ENCODE data around the gene NNAT. TPM values are rescaled to one million over a fixed set of nuclear protein-coding genes. Genes with fewer than 3 reads are reported as not detected.

NNAT gene
- total RNA-seq, 8 experiments from 2014 or later = 2.5 to 478 (median 9.1) TPM

GRCh38 chr20:37520419-37520955 is 563 bp upstream of the NNAT start:
- WGBS, 10 experiments = 0 to 100% (median 91%) methylated on average over 1 to 20 of the region's 24 CpGs; no CpG with 5 or more reads in 3 of the 10 experiments

DNA sequence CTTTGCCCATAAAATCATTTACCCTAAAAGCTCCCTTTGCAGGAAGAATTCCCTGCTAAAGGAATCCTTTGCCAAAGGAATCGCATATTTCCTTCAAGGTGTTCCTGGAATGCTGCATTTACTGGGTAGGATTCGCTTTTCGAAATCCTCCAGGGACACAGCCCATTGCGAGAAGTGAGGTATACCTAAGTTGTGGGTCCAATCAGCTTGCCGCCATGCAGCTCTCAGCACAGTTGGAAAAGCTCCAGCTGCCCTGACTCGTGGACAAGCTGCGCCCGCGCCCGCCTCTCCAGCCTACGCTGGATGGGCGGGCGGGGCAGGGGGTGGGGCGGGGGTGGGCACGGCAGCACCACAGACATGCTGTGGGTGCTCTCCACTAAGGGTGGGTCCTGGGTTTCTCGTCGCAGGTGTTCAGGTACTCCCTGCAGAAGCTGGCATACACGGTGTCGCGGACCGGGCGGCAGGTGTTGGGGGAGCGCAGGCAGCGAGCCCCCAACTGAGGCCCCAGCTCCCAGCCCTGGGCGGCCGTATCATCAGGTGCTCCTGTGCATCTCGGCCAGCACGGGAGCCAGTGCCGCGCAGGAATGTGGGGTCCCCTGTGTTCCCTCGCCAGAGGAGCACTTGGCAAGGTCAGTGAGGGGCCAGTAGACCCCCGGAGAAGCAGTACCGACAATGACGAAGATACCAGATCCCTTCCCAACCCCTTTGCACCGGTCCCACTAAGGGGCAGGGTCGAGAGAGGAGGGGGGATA is 1.4 kb downstream of the NNAT start:
- 4 to 100% (median 73%) methylated on average over 1 to 10 of the region's 36 CpGs; no CpG with 5 or more reads in 1 of the 10 experiments for WGBS, 10 experiments
- H3K4me3 ChIP-seq = peak overlapping the region in 4 of 5 donors; percentile 48 to 82 (median 62)
- in situ Hi-C loops (cut with MboI; ENCODE audit: low pct_unique_long_range_greater_than_20kb in 2 of 9, low sequenced_read_pairs in 9 of 9, unreplicated experiment in 9 of 9) = loop anchor here in 2 of 9 experiments (10.0 kb wide), 2 partner anchors 128 to 328 kb away; no protein-coding TSS in a partner anchor
- ATAC-seq (replicated peaks in 6 of 8) = peak in 5 of 8 experiments; percentile 6 to 46 (median 40)
- H3K27ac ChIP-seq = no peak overlapping the region
- H3K4me1 ChIP-seq (replicated peaks in 1 of 2) = peaks cover 42 to 62% of the 10 kb centered on the region in 2 donors

More at GRCh38 chr20:37520419-37520955, 563 bp upstream of the NNAT start:
- in situ Hi-C loops (cut with MboI; ENCODE audit: low pct_unique_long_range_greater_than_20kb in 2 of 9, low sequenced_read_pairs in 9 of 9, unreplicated experiment in 9 of 9) = loop anchor here in 2 of 9 experiments (10.0 kb wide), 2 partner anchors 126 to 326 kb away; no protein-coding TSS in a partner anchor
- H3K27ac ChIP-seq = peak overlapping the region; percentile 8 to 9
- no peak for ATAC-seq (replicated peaks in 6 of 8)
- peaks cover 34 to 60% of the 10 kb centered on the region in 2 donors for H3K4me1 ChIP-seq (replicated peaks in 1 of 2)
- H3K4me3 ChIP-seq = peak overlapping the region in 3 of 5 donors; percentile 48 to 82 (median 74)

DNA sequence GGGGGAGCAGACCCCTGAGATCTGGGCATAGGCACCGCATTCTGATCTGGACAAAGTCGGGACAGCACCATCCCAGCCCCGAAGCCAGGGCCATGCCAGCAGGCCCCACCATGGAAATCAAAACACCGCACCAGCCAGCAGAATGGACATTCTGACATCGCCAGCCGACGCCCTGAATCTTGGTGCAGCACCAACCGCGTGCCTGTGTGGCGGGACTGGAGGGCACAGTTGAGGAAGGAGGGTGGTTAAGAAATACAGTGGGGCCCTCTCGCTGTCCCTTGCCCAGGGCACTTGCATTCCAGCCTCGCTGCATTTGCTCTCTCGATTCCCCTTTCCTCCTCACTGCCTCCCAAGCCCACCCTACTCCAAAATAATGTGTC is 2.0 kb downstream of the NNAT start:
- peaks cover 42 to 57% of the 10 kb centered on the region in 2 donors for H3K4me1 ChIP-seq (replicated peaks in 1 of 2)
- WGBS, 10 experiments = 77 to 100% (median 92%) methylated on average over 2 to 4 of the region's 13 CpGs; no CpG with 5 or more reads in 3 of the 10 experiments
- in situ Hi-C loops (cut with MboI; ENCODE audit: low pct_unique_long_range_greater_than_20kb in 2 of 9, low sequenced_read_pairs in 9 of 9, unreplicated experiment in 9 of 9) = loop anchor here in 2 of 9 experiments (10.0 kb wide), 2 partner anchors 128 to 328 kb away; no protein-coding TSS in a partner anchor
- H3K27ac ChIP-seq = no peak overlapping the region
- peak in 1 of 8 experiments; percentile 1 for ATAC-seq (replicated peaks in 6 of 8)
- peak overlapping the region in 3 of 5 donors; percentile 48 to 82 (median 74) for H3K4me3 ChIP-seq

- H3K4me3 ChIP-seq = no peak overlapping the region
- peaks cover 34 to 50% of the 10 kb centered on the region in 2 donors for H3K4me1 ChIP-seq (replicated peaks in 1 of 2)
- peak in 3 of 8 experiments; percentile 23 to 27 (median 23) for ATAC-seq (replicated peaks in 6 of 8)
- WGBS, 10 experiments = 57 to 80% (median 67%) methylated on average over 1 to 6 of the region's 10 CpGs; no CpG with 5 or more reads in 6 of the 10 experiments
- no peak overlapping the region for H3K27ac ChIP-seq
- in situ Hi-C loops (cut with MboI; ENCODE audit: low pct_unique_long_range_greater_than_20kb in 2 of 9, low sequenced_read_pairs in 9 of 9, unreplicated experiment in 9 of 9) = loop anchor here in 2 of 9 experiments (10.0 kb wide), 2 partner anchors 129 to 329 kb away; no protein-coding TSS in a partner anchor
Measured at GRCh38 chr20:37523911-37524700, 3.1 kb downstream of the NNAT start.

DNA sequence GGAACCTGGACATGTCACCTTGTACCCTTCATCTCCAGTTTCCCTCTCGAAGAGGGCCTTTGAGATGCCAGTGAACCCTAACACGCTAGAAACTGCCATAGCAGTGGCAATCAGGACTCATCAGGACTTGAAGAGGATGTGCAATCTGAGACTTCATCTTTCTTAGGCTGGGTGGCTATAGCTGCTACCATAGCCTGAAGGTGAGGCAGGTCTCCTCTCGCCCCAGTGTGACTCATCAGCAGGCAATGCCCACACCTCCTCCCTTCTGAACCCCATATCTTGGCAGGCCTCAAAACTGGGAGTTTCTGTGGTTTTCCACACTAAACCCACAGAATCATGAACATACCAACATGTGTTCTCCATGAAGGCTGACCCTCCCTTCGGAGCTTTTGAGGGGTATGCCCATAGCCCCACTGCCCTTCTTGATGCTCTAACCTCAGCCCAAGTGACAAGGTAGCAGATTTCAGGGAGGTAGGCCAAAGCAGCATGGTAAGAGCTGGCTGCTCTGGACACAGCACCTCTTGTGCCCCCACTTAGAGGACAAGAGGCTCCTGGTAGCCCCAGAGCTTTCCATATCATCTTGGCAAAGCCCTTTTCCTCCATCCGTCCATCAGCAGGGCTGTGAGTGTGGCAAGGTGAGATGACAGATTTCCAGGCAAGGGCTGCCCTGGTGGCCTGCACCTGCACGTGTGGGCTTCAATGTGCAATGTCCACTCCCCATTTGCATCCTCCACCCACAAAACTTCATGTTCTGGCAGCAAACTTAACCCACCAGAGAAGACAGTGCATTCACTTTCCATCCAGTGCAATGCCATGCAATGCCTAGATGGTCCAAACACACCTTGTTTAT is 4.0 kb downstream of the NNAT start:
- WGBS, 10 experiments = 0 to 72% (median 20%) methylated on average over 1 to 4 of the region's 6 CpGs; no CpG with 5 or more reads in 5 of the 10 experiments
- peaks cover 26 to 42% of the 10 kb centered on the region in 2 donors for H3K4me1 ChIP-seq (replicated peaks in 1 of 2)
- in situ Hi-C loops (cut with MboI; ENCODE audit: low pct_unique_long_range_greater_than_20kb in 2 of 9, low sequenced_read_pairs in 9 of 9, unreplicated experiment in 9 of 9) = loop anchor here in 5 of 9 experiments (10.0 to 25.0 kb wide), 5 partner anchors 130 to 330 kb away; partner anchors contain the start of gene GHRH (in 3 of the 5)
- H3K27ac ChIP-seq = no peak overlapping the region
- no peak overlapping the region for H3K4me3 ChIP-seq
- peak in 1 of 8 experiments; percentile 2 for ATAC-seq (replicated peaks in 6 of 8)

GRCh38 chr20:37525810-37526209 is 4.8 kb downstream of the NNAT start:
- peaks cover 21 to 35% of the 10 kb centered on the region in 2 donors for H3K4me1 ChIP-seq (replicated peaks in 1 of 2)
- ATAC-seq (replicated peaks in 6 of 8) = no peak
- H3K27ac ChIP-seq = no peak overlapping the region
- peak overlapping the region; percentile 52 to 93 (median 79) for H3K4me3 ChIP-seq
- in situ Hi-C loops (cut with MboI; ENCODE audit: low pct_unique_long_range_greater_than_20kb in 2 of 9, low sequenced_read_pairs in 9 of 9, unreplicated experiment in 9 of 9) = loop anchor here in 5 of 9 experiments (10.0 to 25.0 kb wide), 5 partner anchors 131 to 331 kb away; partner anchors contain the start of gene GHRH (in 3 of the 5)
- 14 to 80% (median 40%) methylated on average over 1 to 5 of the region's 5 CpGs; no CpG with 5 or more reads in 2 of the 10 experiments for WGBS, 10 experiments

- H3K27ac ChIP-seq = peak overlapping the region in 1 of 2 donors; percentile 99
- WGBS, 10 experiments = 0 to 9% (median 0%) methylated on average over 2 to 6 of the region's 10 CpGs; no CpG with 5 or more reads in 3 of the 10 experiments
- peak in 4 of 8 experiments; percentile 4 to 30 (median 6) for ATAC-seq (replicated peaks in 6 of 8)
- H3K4me3 ChIP-seq = peak overlapping the region; percentile 52 to 93 (median 79)
- H3K4me1 ChIP-seq (replicated peaks in 1 of 2) = peaks cover 20 to 35% of the 10 kb centered on the region in 2 donors
- in situ Hi-C loops (cut with MboI; ENCODE audit: low pct_unique_long_range_greater_than_20kb in 2 of 9, low sequenced_read_pairs in 9 of 9, unreplicated experiment in 9 of 9) = loop anchor here in 5 of 9 experiments (10.0 to 25.0 kb wide), 5 partner anchors 132 to 332 kb away; partner anchors contain the start of gene GHRH (in 3 of the 5)
Measured at GRCh38 chr20:37526238-37526838, 5.3 kb downstream of the NNAT start.

DNA sequence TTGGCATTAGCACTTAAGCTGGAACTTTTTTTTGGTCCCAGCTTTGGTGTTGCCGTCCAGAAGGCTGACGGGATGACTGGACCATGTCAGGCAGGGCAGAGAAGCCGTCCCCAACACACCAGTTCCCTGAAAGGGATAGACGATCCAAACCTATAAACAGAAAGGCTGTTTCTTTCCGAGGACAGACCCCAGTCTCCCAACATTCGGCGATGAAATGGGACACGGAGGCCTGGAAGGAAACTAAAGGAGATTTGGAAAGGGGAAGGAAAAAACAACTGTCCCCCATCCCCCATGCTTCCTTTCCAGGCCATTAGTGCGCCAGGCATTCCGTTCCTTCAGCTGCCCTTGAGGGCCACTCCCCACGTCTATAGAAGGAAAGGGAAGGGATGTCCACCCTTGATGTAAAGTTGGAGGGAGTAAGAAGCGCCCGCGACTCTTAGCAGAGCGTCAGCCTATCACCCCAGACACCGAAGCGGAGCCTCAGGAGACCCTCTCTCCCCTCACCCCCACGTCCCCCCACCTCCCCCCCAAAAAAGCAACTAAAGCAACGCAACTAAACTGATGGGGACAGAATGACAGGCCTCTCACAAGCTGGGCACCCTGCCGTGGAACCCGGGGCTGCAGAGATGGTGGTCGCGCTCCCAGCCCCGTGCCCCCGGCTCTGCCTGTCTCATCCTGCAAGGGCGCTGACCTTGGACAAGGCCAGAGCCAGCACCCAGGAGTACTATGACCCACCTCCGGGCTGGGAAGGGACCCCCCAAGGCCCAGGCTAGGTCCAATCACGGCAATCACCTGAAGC is 6.0 kb downstream of the NNAT start:
- Histone ChIP-seq H3K27ac (peak overlapping the region; percentile 95 to 99), H3K4me1 (replicated peaks in 1 of 2) (peaks cover 20 to 35% of the 10 kb centered on the region in 2 donors), H3K4me3 (peak overlapping the region; percentile 52 to 93 (median 79))
- in situ Hi-C loops (cut with MboI; ENCODE audit: low pct_unique_long_range_greater_than_20kb in 2 of 9, low sequenced_read_pairs in 9 of 9, unreplicated experiment in 9 of 9) = loop anchor here in 5 of 9 experiments (10.0 to 25.0 kb wide), 5 partner anchors 132 to 332 kb away; partner anchors contain the start of gene GHRH (in 3 of the 5)
- ATAC-seq (replicated peaks in 6 of 8) = peak in 6 of 8 experiments; percentile 2 to 17 (median 8)
- WGBS, 10 experiments = 0 to 4% (median 0%) methylated on average over 2 to 10 of the region's 28 CpGs; no CpG with 5 or more reads in 3 of the 10 experiments

GRCh38 chr20:37527638-37528445 is 6.8 kb downstream of the NNAT start, which contains the start of gene BLCAP:
Gene BLCAP, minus strand, starts transcription at chr20:37527876. Its CDS starts 8,702 bp downstream, at chr20:37519174.
- peak within 1 kb of the TSS; percentile 95 to 99 for H3K27ac ChIP-seq
- 0 to 10% (median 0%) methylated on average over 1 to 17 of the region's 62 CpGs; no CpG with 5 or more reads in 5 of the 10 experiments for WGBS, 10 experiments
- H3K4me3 ChIP-seq = peak within 1 kb of the TSS; percentile 52 to 93 (median 79)
- ATAC-seq (replicated peaks in 6 of 8) = peak; percentile 79 to 92 (median 88)
- in situ Hi-C loops (cut with MboI; ENCODE audit: low pct_unique_long_range_greater_than_20kb in 2 of 9, low sequenced_read_pairs in 9 of 9, unreplicated experiment in 9 of 9) = loop anchor here in 5 of 9 experiments (10.0 to 25.0 kb wide), 5 partner anchors 133 to 333 kb away; partner anchors contain the start of gene GHRH (in 3 of the 5)
- H3K4me1 ChIP-seq (replicated peaks in 1 of 2) = peaks cover 20 to 31% of the 10 kb centered on the region in 2 donors
